ENCODE measurements around the gene STARD3NL.

STARD3NL gene

GRCh38 chr7:38179776-38180226 lies 1.8 kb downstream of the STARD3NL start:
- intact Hi-C loops (cut with DNase I), result no loop called here
- DNase-seq, result no peak

GRCh38 chr7:38181111-38181510 lies 3.1 kb downstream of the STARD3NL start:
- no peak for DNase-seq
- intact Hi-C loops (cut with DNase I), result no loop called here

- DNase-seq, result no peak
- intact Hi-C loops (cut with DNase I), result no loop called here
Observed at GRCh38 chr7:38182450-38182849, 4.4 kb downstream of the STARD3NL start.

- intact Hi-C loops (cut with DNase I), result no loop called here
- DNase-seq, result no peak
Observed at GRCh38 chr7:38185395-38186307, 7.6 kb downstream of the STARD3NL start.

- intact Hi-C loops (cut with DNase I), result no loop called here
- peak in 1 of 42 donors; percentile 40 for DNase-seq
Observed at GRCh38 chr7:38186593-38187314, 8.7 kb downstream of the STARD3NL start.

GRCh38 chr7:38187794-38188440 lies 9.9 kb downstream of the STARD3NL start:
- no peak for DNase-seq
- intact Hi-C loops (cut with DNase I), result no loop called here

- no peak for DNase-seq
- intact Hi-C loops (cut with DNase I), result no loop called here
Observed at GRCh38 chr7:38189231-38189938, 11.3 kb downstream of the STARD3NL start.

GRCh38 chr7:38190011-38190410 lies 12.0 kb downstream of the STARD3NL start:
- intact Hi-C loops (cut with DNase I), result no loop called here
- no peak for DNase-seq

GRCh38 chr7:38191791-38192190 lies 13.7 kb downstream of the STARD3NL start:
- intact Hi-C loops (cut with DNase I), result no loop called here
- DNase-seq, result no peak

GRCh38 chr7:38192327-38192726 lies 14.3 kb downstream of the STARD3NL start:
- intact Hi-C loops (cut with DNase I), result no loop called here
- DNase-seq, result no peak

- intact Hi-C loops (cut with DNase I), result no loop called here
- DNase-seq, result no peak
Observed at GRCh38 chr7:38195804-38196595, 18.0 kb downstream of the STARD3NL start.

GRCh38 chr7:38198366-38198765 lies 20.3 kb downstream of the STARD3NL start:
- no peak for DNase-seq

GRCh38 chr7:38199154-38199553 lies 21.1 kb downstream of the STARD3NL start:
- no peak for DNase-seq
- intact Hi-C loops (cut with DNase I), result no loop called here

More at GRCh38 chr7:38198366-38198765, 20.3 kb downstream of the STARD3NL start:
- intact Hi-C loops (cut with DNase I), result no loop called here

- no peak for DNase-seq
- intact Hi-C loops (cut with DNase I), result no loop called here
Observed at GRCh38 chr7:38199782-38200181, 21.7 kb downstream of the STARD3NL start.

GRCh38 chr7:38206071-38206470 lies 28.0 kb downstream of the STARD3NL start:
- intact Hi-C loops (cut with DNase I), result no loop called here

GRCh38 chr7:38207843-38208242 lies 29.8 kb downstream of the STARD3NL start:
- DNase-seq, result no peak
- intact Hi-C loops (cut with DNase I), result no loop called here

More at GRCh38 chr7:38206071-38206470, 28.0 kb downstream of the STARD3NL start:
- DNase-seq, result no peak

- intact Hi-C loops (cut with DNase I), result loop anchor here (10.0 kb wide), 1 partner anchor 307 kb away; no protein-coding TSS in a partner anchor
- DNase-seq, result no peak
Observed at GRCh38 chr7:38211486-38211885, 33.4 kb downstream of the STARD3NL start.

GRCh38 chr7:38211940-38212339 lies 33.9 kb downstream of the STARD3NL start:
- intact Hi-C loops (cut with DNase I), result loop anchor here (10.0 kb wide), 1 partner anchor 307 kb away; no protein-coding TSS in a partner anchor
- DNase-seq, result peak in 8 of 42 donors; percentile 15 to 44 (median 20)

All from head of caudate nucleus (tissue), 42 donors.